HEK293T (cell line): ENCODE results near the gene PLEKHA4.

ENCODE experiments used
- BHLHE40 ChIP-seq: fragments of 450-650 bp; IDR thresholded peaks from 2 replicates; pipeline ENCODE4 v1.6.1; 2016; ENCODE audit warnings: mild to moderate bottlenecking, moderate library complexity, borderline replicate concordance
- FOXA1 ChIP-seq: fragments of 450-650 bp; IDR thresholded peaks from 2 replicates; pipeline ENCODE4 v1.6.1; 2016; ENCODE audit warnings: mild to moderate bottlenecking
- FOXK2 ChIP-seq: fragments of 450-650 bp; IDR thresholded peaks from 2 replicates; pipeline ENCODE4 v1.6.1; 2016; ENCODE audit warnings: mild to moderate bottlenecking
- FOXM1 ChIP-seq: fragments of 450-650 bp; IDR thresholded peaks from 2 replicates; pipeline ENCODE4 v1.6.1; 2017; ENCODE audit warnings: mild to moderate bottlenecking, borderline replicate concordance
- SP1 ChIP-seq: fragments of 450-650 bp; IDR thresholded peaks from 2 replicates; pipeline ENCODE4 v1.6.1; 2017

GRCh38 chr19:48844472-48844871 lies 23.9 kb downstream of the PLEKHA4 start:
- no peak for TF ChIP-seq BHLHE40
- no peak for TF ChIP-seq FOXM1
- TF ChIP-seq FOXA1: no peak
- TF ChIP-seq SP1: no peak
- no peak for TF ChIP-seq FOXK2
